ENCODE measurements around the gene EXOC3L1. TPM values are rescaled to one million over a fixed set of nuclear protein-coding genes. Genes with fewer than 3 reads are reported as not detected.

The EXOC3L1 gene
- total and polyA plus RNA-seq, 2 of the 13 experiments (the other 11 are each of a cell fraction or from before 2014, with no cell fraction given) = 0.12 TPM; not detected in 1

GRCh38 chr16:67164599-67165061, 25.3 kb downstream of the EXOC3L1 start, which contains the start of gene HSF4 (continued):
- TF ChIP-seq AHDC1 (CRISPR knock-in tag; IDR thresholded peaks at IDR 0.05; ENCODE audit: borderline replicate concordance) = 0 out of 2 replicates have a peak, but pooled peaks have one; percentile 22
- peak; percentile 78 for TF ChIP-seq FOXP4 (CRISPR knock-in tag; IDR thresholded peaks at IDR 0.05)
- peak; percentile 84 for TF ChIP-seq PHF5A (CRISPR knock-in tag; IDR thresholded peaks at IDR 0.05; ENCODE audit: low read depth, unreplicated experiment)
- TF ChIP-seq CENPT (CRISPR knock-in tag; IDR thresholded peaks at IDR 0.05; ENCODE audit: low read depth) = no peak
- TF ChIP-seq ZNF101 (CRISPR knock-in tag; IDR thresholded peaks at IDR 0.05; ENCODE audit: borderline replicate concordance, low read depth) = no peak
- TF ChIP-seq IKZF5 (CRISPR knock-in tag; IDR thresholded peaks at IDR 0.05) = peak; percentile 31; the same call in 1 of the 2 replicates
- TF ChIP-seq SNAPC4 (CRISPR knock-in tag; IDR thresholded peaks at IDR 0.05) = no peak
- TF ChIP-seq ZNF430 (CRISPR knock-in tag; IDR thresholded peaks at IDR 0.05) = peak; percentile 59
- TF ChIP-seq ZNF549 (CRISPR knock-in tag; IDR thresholded peaks at IDR 0.05) = 0 out of 2 replicates have a peak, but pooled peaks have one; percentile 52
- TF ChIP-seq ZBTB25 (CRISPR knock-in tag; IDR thresholded peaks at IDR 0.05) = no peak; the same call in 1 of the 2 replicates
- no peak for TF ChIP-seq RFXANK (CRISPR knock-in tag; IDR thresholded peaks at IDR 0.05)
- no peak for TF ChIP-seq ZBTB1 (CRISPR knock-in tag; IDR thresholded peaks at IDR 0.05; ENCODE audit: borderline replicate concordance)

Data from HepG2 (cell line).